Smooth muscle cell (in vitro differentiated cells): ENCODE results near the gene CLIC5. TPM values are rescaled to one million over a fixed set of nuclear protein-coding genes. Genes with fewer than 3 reads are reported as not detected.
A peak's percentile ranks its signal among the peaks of the same experiment; 100 is the strongest.

Experiments used
- DNase-seq: peaks from one replicate; lab custom pipeline; 2025; ENCODE audit not compliant: unreplicated experiment; lab: John Stamatoyannopoulos, UW
- H2AFZ ChIP-seq: fragments of 200-600 bp; sonication (generic); 2 replicates; pipeline ENCODE4 v1.6.0; 2016; ENCODE audit warnings: antibody characterized with exemption, low read depth, mild to moderate bottlenecking
- H3F3A ChIP-seq: fragments of 200-600 bp; sonication (generic); 2 replicates; pipeline ENCODE4 v1.6.0; 2017; ENCODE audit warnings: antibody characterized with exemption, low read depth
- H3K27ac ChIP-seq: fragments of 200-600 bp; sonication (generic); 2 replicates; pipeline ENCODE4 v1.5.1; 2016; ENCODE audit warnings: low read depth, mild to moderate bottlenecking
- H3K27me3 ChIP-seq: fragments of 200-600 bp; sonication (generic); 2 replicates; pipeline ENCODE4 v1.6.1; 2016; ENCODE audit warnings: low read depth, mild to moderate bottlenecking
- H3K36me3 ChIP-seq: fragments of 200-600 bp; sonication (generic); 2 replicates; pipeline ENCODE4 v1.5.1; 2016; ENCODE audit warnings: low read depth
- H3K4me1 ChIP-seq: fragments of 200-600 bp; sonication (generic); 2 replicates; pipeline ENCODE4 v1.5.1; 2016; ENCODE audit warnings: low read depth
- H3K4me2 ChIP-seq: fragments of 200-600 bp; sonication (generic); 2 replicates; pipeline ENCODE4 v1.6.0; 2016; ENCODE audit warnings: mild to moderate bottlenecking
- H3K4me3 ChIP-seq: fragments of 200-600 bp; sonication (generic); 2 replicates; pipeline ENCODE4 v1.5.1; 2016; ENCODE audit warnings: mild to moderate bottlenecking
- H3K79me2 ChIP-seq: fragments of 200-600 bp; sonication (generic); 2 replicates; pipeline ENCODE4 v1.6.0; 2016; ENCODE audit warnings: low read depth, mild to moderate bottlenecking
- H3K9ac ChIP-seq: fragments of 200-600 bp; sonication (generic); 2 replicates; pipeline ENCODE4 v1.6.0; 2016; ENCODE audit warnings: low read depth
- H3K9me3 ChIP-seq: fragments of 200-600 bp; sonication (generic); replicated peaks from 2 replicates; pipeline ENCODE4 v1.5.1; 2016; ENCODE audit warnings: low read depth
- H4K20me1 ChIP-seq: fragments of 200-600 bp; sonication (generic); 2 replicates; pipeline ENCODE4 v1.6.0; 2016; ENCODE audit warnings: low read depth
- WGBS: methylation state at CpG from one replicate; pipeline ENCODE4 v1.1.7; 2016; ENCODE audit warnings: low lambda C conversion rate; 5-methylcytosine and 5-hydroxymethylcytosine counted together
- polyA plus RNA-seq: library from polyadenylated mRNA; unstranded; fragments of >200 nt; fragmentation: Nextera tagmentation; extraction: Ambion mirVana; gene quantifications from 2 replicates; pipeline ENCODE4 v1.2.1, GENCODE V29; 2016
- total RNA-seq: library from RNA; depleted of rRNA; stranded (reverse); fragments of >200 nt; gene quantifications from 2 replicates; pipeline ENCODE4 v1.2.3, GENCODE V29; 2014
- TF ChIP-seq, protein P1 (sequence below): fragments of 200-600 bp; sonication (generic); IDR thresholded peaks from 2 replicates; pipeline ENCODE4 v1.5.1; 2017; ENCODE audit warnings: borderline replicate concordance, mild to moderate bottlenecking, antibody characterized with exemption; ENCODE audit not compliant: insufficient read depth, poor library complexity, severe bottlenecking

Gene CLIC5
- total and polyA plus RNA-seq, 2 experiments from 2014 or later, result 0.97 to 4.4 TPM

DNA sequence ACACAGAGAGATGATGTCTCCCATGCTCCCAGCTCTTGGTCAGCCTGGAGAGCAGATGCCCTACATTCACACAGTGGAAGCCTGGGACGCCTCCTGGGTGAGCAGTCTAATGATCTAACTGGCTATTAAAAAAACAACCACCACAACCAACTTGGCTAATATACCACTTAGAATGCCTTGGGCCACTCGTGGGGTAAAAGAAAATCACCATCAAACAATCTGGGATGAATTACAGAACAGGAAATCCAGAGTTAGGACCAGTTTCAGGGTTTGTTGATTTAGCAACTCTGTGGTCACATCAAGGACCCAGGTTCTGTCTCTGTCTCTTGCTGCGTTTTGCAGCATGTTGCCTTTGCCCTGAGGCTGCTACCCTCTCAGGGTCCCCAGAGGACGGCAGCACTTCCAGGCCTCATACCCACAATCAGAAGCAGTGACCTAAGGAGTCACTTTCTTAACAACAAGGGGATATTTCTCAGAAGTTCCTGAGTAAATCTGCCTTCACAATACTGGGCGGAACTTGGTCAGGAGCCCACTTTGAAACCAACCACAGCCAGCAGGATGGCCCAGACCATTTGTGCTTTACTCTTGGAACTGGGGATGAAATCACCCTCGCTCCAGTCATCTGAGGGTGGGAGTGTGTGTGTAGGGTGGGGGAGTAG is 118.7 kb downstream of the CLIC5 start:
- no peaks in the 10 kb centered on the region for H3K9me3 ChIP-seq
- peaks cover 9% of the 10 kb centered on the region for H3K4me1 ChIP-seq
- no peak overlapping the region for H3K4me3 ChIP-seq
- no peaks in the 10 kb centered on the region for H3K27me3 ChIP-seq
- peak overlapping the region; percentile 43 for H2AFZ ChIP-seq
- no peak overlapping the region for H3K4me2 ChIP-seq
- TF ChIP-seq, protein P1, sequence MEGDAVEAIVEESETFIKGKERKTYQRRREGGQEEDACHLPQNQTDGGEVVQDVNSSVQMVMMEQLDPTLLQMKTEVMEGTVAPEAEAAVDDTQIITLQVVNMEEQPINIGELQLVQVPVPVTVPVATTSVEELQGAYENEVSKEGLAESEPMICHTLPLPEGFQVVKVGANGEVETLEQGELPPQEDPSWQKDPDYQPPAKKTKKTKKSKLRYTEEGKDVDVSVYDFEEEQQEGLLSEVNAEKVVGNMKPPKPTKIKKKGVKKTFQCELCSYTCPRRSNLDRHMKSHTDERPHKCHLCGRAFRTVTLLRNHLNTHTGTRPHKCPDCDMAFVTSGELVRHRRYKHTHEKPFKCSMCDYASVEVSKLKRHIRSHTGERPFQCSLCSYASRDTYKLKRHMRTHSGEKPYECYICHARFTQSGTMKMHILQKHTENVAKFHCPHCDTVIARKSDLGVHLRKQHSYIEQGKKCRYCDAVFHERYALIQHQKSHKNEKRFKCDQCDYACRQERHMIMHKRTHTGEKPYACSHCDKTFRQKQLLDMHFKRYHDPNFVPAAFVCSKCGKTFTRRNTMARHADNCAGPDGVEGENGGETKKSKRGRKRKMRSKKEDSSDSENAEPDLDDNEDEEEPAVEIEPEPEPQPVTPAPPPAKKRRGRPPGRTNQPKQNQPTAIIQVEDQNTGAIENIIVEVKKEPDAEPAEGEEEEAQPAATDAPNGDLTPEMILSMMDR, result no peak
- WGBS, result 37% methylated on average over 6 of the region's 6 CpGs
- no peaks in the 10 kb centered on the region for H3K79me2 ChIP-seq
- DNase-seq, result no peak
- H3F3A ChIP-seq, result peaks cover 6% of the 10 kb centered on the region
- H3K36me3 ChIP-seq, result no peaks in the 10 kb centered on the region
- no peak overlapping the region for H3K9ac ChIP-seq
- peak overlapping the region; percentile 33 for H3K27ac ChIP-seq
- H4K20me1 ChIP-seq, result no peaks in the 10 kb centered on the region

DNA sequence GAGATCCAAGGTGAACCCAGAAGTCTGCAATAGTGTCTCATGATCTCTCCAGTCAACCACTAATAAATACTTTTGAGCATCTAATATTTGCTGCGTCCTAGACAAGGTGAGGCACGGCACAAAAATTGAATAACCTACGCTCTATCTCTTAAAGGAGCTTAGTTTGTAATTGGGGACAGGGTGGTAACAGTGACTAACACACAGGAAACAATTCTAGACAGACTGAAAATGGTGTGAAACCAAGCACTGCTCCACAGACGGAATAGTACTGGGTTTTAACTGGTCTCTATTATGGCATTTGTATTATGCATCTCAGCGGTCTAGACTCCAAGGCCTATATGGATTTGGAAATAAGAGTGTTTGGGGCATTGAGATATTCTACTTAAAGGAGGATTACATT is 120.1 kb downstream of the CLIC5 start:
- H2AFZ ChIP-seq, result no peak overlapping the region
- H3F3A ChIP-seq, result peaks cover 6% of the 10 kb centered on the region
- H3K79me2 ChIP-seq, result no peaks in the 10 kb centered on the region
- DNase-seq, result no peak
- H3K4me1 ChIP-seq, result peaks cover 1% of the 10 kb centered on the region
- no peak overlapping the region for H3K9ac ChIP-seq
- H3K27ac ChIP-seq, result peak overlapping the region; percentile 33
- no peaks in the 10 kb centered on the region for H4K20me1 ChIP-seq
- no peaks in the 10 kb centered on the region for H3K36me3 ChIP-seq
- no peak overlapping the region for H3K4me3 ChIP-seq
- no peak overlapping the region for H3K4me2 ChIP-seq
- H3K9me3 ChIP-seq, result no peaks in the 10 kb centered on the region
- WGBS, result 33% methylated on average over 5 of the region's 5 CpGs
- TF ChIP-seq, protein P1, result no peak
- H3K27me3 ChIP-seq, result no peaks in the 10 kb centered on the region

DNA sequence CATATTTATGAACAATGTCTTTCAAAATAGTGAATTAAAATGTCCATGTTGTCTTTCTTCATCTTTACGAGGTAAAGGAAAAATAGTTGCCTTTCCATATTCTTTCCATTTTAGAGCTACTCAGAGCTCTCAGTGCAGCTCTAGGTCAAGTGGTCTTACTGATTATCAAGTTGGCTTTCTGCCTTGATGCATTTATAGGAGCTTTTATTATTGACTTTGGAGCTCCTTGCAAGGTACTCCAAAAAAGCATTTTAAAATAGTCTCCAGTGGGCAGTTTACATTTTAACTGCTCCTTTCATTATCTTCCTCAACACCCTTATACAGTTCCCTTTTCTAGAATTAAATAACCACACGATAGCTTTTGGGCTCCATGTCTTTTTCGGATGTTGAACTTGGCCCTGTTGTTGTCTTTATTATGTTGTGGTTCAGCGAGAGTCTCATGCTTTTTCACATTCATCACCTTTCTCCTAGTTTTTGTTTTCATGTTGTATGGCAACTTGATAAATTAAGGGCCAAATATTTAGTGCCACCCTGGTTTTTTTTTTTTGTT is 122.9 kb downstream of the CLIC5 start:
- WGBS, result 72% methylated on average over 4 of the region's 4 CpGs
- no peak for DNase-seq
- H3K4me1 ChIP-seq, result no peaks in the 10 kb centered on the region
- no peak overlapping the region for H2AFZ ChIP-seq
- no peaks in the 10 kb centered on the region for H4K20me1 ChIP-seq
- H3K9ac ChIP-seq, result no peak overlapping the region
- no peaks in the 10 kb centered on the region for H3K79me2 ChIP-seq
- no peaks in the 10 kb centered on the region for H3F3A ChIP-seq
- no peak overlapping the region for H3K4me2 ChIP-seq
- no peak overlapping the region for H3K27ac ChIP-seq
- H3K4me3 ChIP-seq, result no peak overlapping the region
- TF ChIP-seq, protein P1, result no peak
- H3K9me3 ChIP-seq, result no peaks in the 10 kb centered on the region
- peaks cover 11% of the 10 kb centered on the region for H3K27me3 ChIP-seq
- H3K36me3 ChIP-seq, result no peaks in the 10 kb centered on the region

DNA sequence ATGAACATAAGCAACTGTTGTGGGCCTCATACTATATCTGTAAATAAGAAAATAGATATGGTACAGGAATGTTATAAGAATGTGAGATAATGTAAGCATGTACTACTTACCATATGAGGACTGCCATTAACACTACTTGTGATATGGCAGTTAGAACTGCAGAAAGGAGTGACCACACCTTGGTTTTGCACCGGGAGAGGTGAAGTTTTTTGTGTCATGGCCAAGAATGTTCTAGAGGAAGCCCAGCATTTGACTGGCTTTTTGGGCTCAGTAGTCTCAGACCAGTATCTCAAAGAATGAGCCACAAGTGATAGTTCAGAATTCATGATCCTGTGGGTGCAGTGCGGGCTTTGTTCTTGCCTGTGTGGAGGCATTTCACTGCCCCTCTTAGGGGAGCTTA is 123.5 kb downstream of the CLIC5 start:
- Histone ChIP-seq H3K4me3 (no peak overlapping the region), H3K27me3 (peaks cover 16% of the 10 kb centered on the region), H2AFZ (no peak overlapping the region), H3K9ac (no peak overlapping the region), H4K20me1 (no peaks in the 10 kb centered on the region), H3K36me3 (no peaks in the 10 kb centered on the region), H3K79me2 (no peaks in the 10 kb centered on the region), H3F3A (no peaks in the 10 kb centered on the region), H3K9me3 (no peaks in the 10 kb centered on the region), H3K4me2 (no peak overlapping the region), H3K27ac (no peak overlapping the region), H3K4me1 (no peaks in the 10 kb centered on the region)
- WGBS, result 100% methylated on average over 2 of the region's 2 CpGs
- no peak for DNase-seq
- TF ChIP-seq, protein P1, result no peak
